HCT116 (cell line): ENCODE data around the gene CYP24A1. TPM values are rescaled to one million over a fixed set of nuclear protein-coding genes. Genes with fewer than 3 reads are reported as not detected.

ENCODE experiments used
- ATAC-seq: fragments of 200-7000 bp; cut with Tn5 transposase; 2 replicates; pipeline ENCODE4 v1.9.1; 2020; ENCODE audit warnings: mild to moderate bottlenecking, moderate library complexity
- BruUV-seq: library from RNA; stranded (reverse); fragments of 400-500 nt; replicated peaks from 2 replicates; lab custom pipeline; 2021; lab: Mats Ljungman, UMichigan
- CTCF ChIA-PET: fragments of 300-600 bp; sonication (Branson Sonifier 250); formaldehyde crosslinking; loops from one replicate; lab custom pipeline; 2021; ENCODE audit warnings: antibody characterized with exemption; lab: Charles Lee
- POLR2A ChIA-PET: fragments of 300-600, 350-600 bp; sonication (Branson Sonifier 250); formaldehyde crosslinking; loops from one replicate; lab custom pipeline; 2021; ENCODE audit warnings: antibody characterized with exemption; lab: Charles Lee
- RAD21 ChIA-PET, 2 experiments: fragments of 300-600 bp; sonication (Branson Sonifier 250); formaldehyde crosslinking; loops; one replicate each; lab custom pipeline; 2023; ENCODE audit warnings: low total read pairs in 2 of 2; ENCODE audit not compliant: uncharacterized antibody in 2 of 2, unreplicated experiment in 2 of 2, low non-redundant PET in 1 of 2; lab: Charles Lee
- DNase-seq: peaks from one replicate; pipeline ENCODE4 v3.0.0-alpha.2; 2010; ENCODE audit warnings: low read depth, low spot score
- H2AFZ ChIP-seq: fragments of 200-600 bp; shearing (Covaris generic), sonication (generic); 2 replicates; pipeline ENCODE4 v1.6.1; 2017; ENCODE audit warnings: low read depth, mixed run types, mixed read lengths, antibody characterized with exemption, low read length; ENCODE audit not compliant: poor library complexity, severe bottlenecking
- H3K27ac ChIP-seq: 2 replicates; pipeline ENCODE4 v1.5.1; 2012; ENCODE audit warnings: low read depth, low read length
- H3K27me3 ChIP-seq: fragments of 200-600 bp; sonication (generic); 2 replicates; pipeline ENCODE4 v1.6.1; 2016; ENCODE audit warnings: mixed run types, low read length, mixed read lengths; ENCODE audit not compliant: insufficient read depth
- H3K36me3 ChIP-seq, 2 experiments: fragments of 200-500 bp in 1 of 2; fragments of 200-600 bp in 1 of 2; sonication (Bioruptor generic) in 1 of 2; sonication (generic) in 1 of 2; 2 replicates each; pipeline versions ENCODE4 v1.5.1 to v1.6.1; 2014 to 2016; ENCODE audit warnings: low read length in 2 of 2, inconsistent platforms in 1 of 2, mixed read lengths in 1 of 2, mixed run types in 1 of 2; ENCODE audit not compliant: insufficient read depth in 2 of 2, control insufficient read depth in 1 of 2
- H3K4me1 ChIP-seq, 2 experiments: fragments of 200-600 bp in 1 of 2; sonication (generic) in 1 of 2; 2 replicates each; pipeline versions ENCODE4 v1.5.1 to v1.6.1; 2012 to 2017; ENCODE audit warnings: low read length in 2 of 2, inconsistent platforms in 1 of 2, mild to moderate bottlenecking in 1 of 2, mixed read lengths in 1 of 2, mixed run types in 1 of 2, moderate library complexity in 1 of 2; ENCODE audit not compliant: insufficient read depth in 2 of 2, control insufficient read depth in 1 of 2
- H3K4me2 ChIP-seq: fragments of 200-600 bp; sonication (generic); 2 replicates; pipeline ENCODE4 v1.6.1; 2017; ENCODE audit warnings: mixed run types, low read length, mixed read lengths
- H3K4me3 ChIP-seq, 2 experiments: fragments of 200-600 bp in 1 of 2; sonication (generic) in 1 of 2; replicated peaks in 1 of 2; 2 replicates each; pipeline ENCODE4 v1.5.1; 2011 to 2016; ENCODE audit warnings: low read length in 2 of 2, control low read depth in 1 of 2, low read depth in 1 of 2, mild to moderate bottlenecking in 1 of 2, mixed read lengths in 1 of 2, mixed run types in 1 of 2
- H3K79me2 ChIP-seq: fragments of 200-600 bp; sonication (generic); 2 replicates; pipeline ENCODE4 v1.6.1; 2017; ENCODE audit warnings: mild to moderate bottlenecking, mixed run types, low read length, moderate library complexity, mixed read lengths; ENCODE audit not compliant: insufficient read depth
- H3K9ac ChIP-seq: fragments of 200-600 bp; sonication (generic); 2 replicates; pipeline ENCODE4 v1.6.1; 2016; ENCODE audit warnings: low read length, mixed read lengths
- H3K9me2 ChIP-seq: fragments of 200-600 bp; sonication (generic), shearing (Covaris generic); 2 replicates; pipeline ENCODE4 v1.6.1; 2017; ENCODE audit warnings: mixed run types, mild to moderate bottlenecking, moderate library complexity; ENCODE audit not compliant: insufficient read depth
- H3K9me3 ChIP-seq, 2 experiments: fragments of 200-500 bp in 1 of 2; fragments of 200-600 bp in 1 of 2; sonication (Bioruptor generic) in 1 of 2; sonication (generic) in 1 of 2; 2 replicates each; pipeline ENCODE4 v1.6.1; 2014 to 2017; ENCODE audit warnings: low read length in 2 of 2, mixed read lengths in 2 of 2, inconsistent platforms in 1 of 2, low read depth in 1 of 2, mild to moderate bottlenecking in 1 of 2, mixed run types in 1 of 2, moderate library complexity in 1 of 2; ENCODE audit not compliant: control insufficient read depth in 1 of 2, insufficient read depth in 1 of 2
- H4K20me1 ChIP-seq: fragments of 200-600 bp; sonication (generic), shearing (Covaris generic); 2 replicates; pipeline ENCODE4 v1.6.1; 2017; ENCODE audit warnings: mixed run types, mild to moderate bottlenecking, moderate library complexity; ENCODE audit not compliant: insufficient read depth
- CEBPB ChIP-seq: IDR thresholded peaks from 2 replicates; pipeline ENCODE4 v1.6.1; 2012; ENCODE audit warnings: low read depth
- EGR1 ChIP-seq: IDR thresholded peaks from 2 replicates; pipeline ENCODE4 v1.6.1; 2012; ENCODE audit warnings: low read depth
- ELF1 ChIP-seq: IDR thresholded peaks from 2 replicates; pipeline ENCODE4 v1.6.1; 2012; ENCODE audit warnings: low read depth, borderline replicate concordance
- FOSL1 ChIP-seq: IDR thresholded peaks from 2 replicates; pipeline ENCODE4 v1.6.1; 2012; ENCODE audit warnings: low read depth
- POLR2A ChIP-seq: IDR thresholded peaks from 2 replicates; pipeline ENCODE4 v1.7.0; 2011; ENCODE audit warnings: borderline replicate concordance; ENCODE audit not compliant: insufficient read depth, insufficient read length; ENCODE audit errors: extremely low read depth
- RAD21 ChIP-seq: IDR thresholded peaks from 2 replicates; pipeline ENCODE4 v1.6.1; 2012; ENCODE audit warnings: low read depth, mild to moderate bottlenecking
- SP1 ChIP-seq: IDR thresholded peaks from 2 replicates; pipeline ENCODE4 v1.6.1; 2012; ENCODE audit warnings: low read depth
- SRF ChIP-seq: IDR thresholded peaks from 2 replicates; pipeline ENCODE4 v1.6.1; 2012; ENCODE audit warnings: low read depth
- YY1 ChIP-seq: IDR thresholded peaks from 2 replicates; pipeline ENCODE4 v1.6.1; 2011; ENCODE audit warnings: low read length, low read depth, moderate library complexity, mild to moderate bottlenecking; ENCODE audit not compliant: insufficient replicate concordance; ENCODE audit errors: extremely low read depth
- ZFX ChIP-seq: fragments of 450-650 bp; IDR thresholded peaks from 2 replicates; pipeline ENCODE4 v1.6.1; 2017
- ZNF274 ChIP-seq: fragments of 200-500 bp; sonication (Bioruptor generic); IDR thresholded peaks from 2 replicates; pipeline ENCODE4 v1.6.1; 2014; ENCODE audit warnings: mild to moderate bottlenecking, low read depth, low read length, inconsistent platforms
- intact Hi-C: fragments of 100-400 bp; cut with micrococcal nuclease; formaldehyde crosslinking; loops from 2 replicates; pipeline ENCODE4 v1.10.0; 2022
- total RNA-seq: library from RNA; stranded (reverse); gene quantifications from one replicate; pipeline ENCODE4 v1.2.1, GENCODE V29; 2021; ENCODE audit not compliant: unreplicated experiment
- TF ChIP-seq, protein P1 (sequence below): IDR thresholded peaks from 2 replicates; pipeline ENCODE4 v1.6.1; 2012
- TF ChIP-seq, protein P2 (sequence below): IDR thresholded peaks from 2 replicates; pipeline ENCODE4 v1.6.1; 2012
- TF ChIP-seq, protein P3 (sequence below), 3 experiments: fragments of 200-600 bp in 1 of 3; sonication (generic) in 1 of 3; IDR thresholded peaks in 2 of 3; conservative IDR thresholded peaks in 1 of 3; 2 replicates each; pipeline ENCODE4 v1.5.1; 2012 to 2017; ENCODE audit warnings: low read depth in 2 of 3, low read length in 2 of 3, antibody characterized with exemption in 1 of 3, borderline replicate concordance in 1 of 3, control low read depth in 1 of 3, mild to moderate bottlenecking in 1 of 3, mixed read lengths in 1 of 3, mixed run types in 1 of 3, moderate library complexity in 1 of 3; ENCODE audit not compliant: insufficient read depth in 1 of 3

Gene CYP24A1
- total RNA-seq, 1 experiment from 2014 or later = 267 TPM

DNA sequence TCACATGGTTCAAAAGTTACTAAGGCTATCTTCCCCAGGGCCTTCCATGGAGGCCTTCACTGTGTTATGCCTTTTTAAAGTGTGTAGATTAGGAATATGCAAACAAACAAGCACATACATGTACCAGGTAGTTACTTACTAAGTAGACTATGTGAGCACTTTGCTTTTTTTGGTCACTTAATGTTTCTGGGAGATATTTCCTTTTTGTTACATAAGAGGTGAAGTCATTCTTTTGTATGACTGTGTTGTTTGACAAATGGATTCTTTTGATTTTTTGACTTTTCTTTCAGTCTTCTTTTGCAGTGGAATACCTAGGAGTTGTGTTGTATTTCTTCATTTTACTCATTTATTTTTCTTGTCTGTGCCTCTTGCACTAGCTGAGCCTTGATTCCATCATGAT is 63.7 kb downstream of the CYP24A1 start (continued):
- TF ChIP-seq, protein P1, sequence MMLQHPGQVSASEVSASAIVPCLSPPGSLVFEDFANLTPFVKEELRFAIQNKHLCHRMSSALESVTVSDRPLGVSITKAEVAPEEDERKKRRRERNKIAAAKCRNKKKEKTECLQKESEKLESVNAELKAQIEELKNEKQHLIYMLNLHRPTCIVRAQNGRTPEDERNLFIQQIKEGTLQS = no peak
- TF ChIP-seq, protein P2, sequence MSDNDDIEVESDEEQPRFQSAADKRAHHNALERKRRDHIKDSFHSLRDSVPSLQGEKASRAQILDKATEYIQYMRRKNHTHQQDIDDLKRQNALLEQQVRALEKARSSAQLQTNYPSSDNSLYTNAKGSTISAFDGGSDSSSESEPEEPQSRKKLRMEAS = no peak
- TF ChIP-seq ZFX = no peak
- TF ChIP-seq EGR1 = no peak
- TF ChIP-seq SP1 = no peak
- no peak for TF ChIP-seq POLR2A

DNA sequence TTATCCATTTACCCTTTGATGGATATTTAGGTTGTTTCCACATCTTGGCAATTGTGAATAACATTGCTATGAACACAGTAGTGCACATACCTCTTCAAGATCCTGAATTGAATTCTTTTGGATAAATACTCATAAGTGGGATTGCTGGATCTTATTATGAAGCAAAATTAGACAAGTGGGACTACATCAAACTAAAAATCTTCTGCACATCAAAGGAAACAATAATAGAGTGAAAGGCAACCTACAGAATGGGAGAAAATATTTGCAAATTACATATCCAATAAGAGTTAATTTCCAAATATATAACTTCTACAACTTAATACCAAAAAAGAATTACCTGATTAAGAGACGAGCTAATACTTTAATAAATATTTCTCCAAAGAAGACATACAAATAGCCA is 65.0 kb downstream of the CYP24A1 start:
- Histone ChIP-seq H3K9me3 (no peaks in the 10 kb centered on the region; a peak in 1 of 4 replicates), H3K4me1 (peaks cover 25 to 44% of the 10 kb centered on the region in 2 experiments), H3K4me3 (no peak overlapping the region), H3K27ac (no peak overlapping the region), H3K9ac (no peak overlapping the region), H3K36me3 (no peaks in the 10 kb centered on the region; a peak in 1 of 4 replicates), H3K79me2 (no peaks in the 10 kb centered on the region), H3K4me2 (no peak overlapping the region), H3K27me3 (no peaks in the 10 kb centered on the region), H2AFZ (no peak overlapping the region), H3K9me2 (no peaks in the 10 kb centered on the region), H4K20me1 (no peaks in the 10 kb centered on the region)
- POLR2A ChIA-PET = interaction anchor here (1.5 kb wide), 1 partner anchor 14 kb away, joined by 5 read pairs; no protein-coding TSS in a partner anchor
- intact Hi-C loops = no loop called here
- RAD21 ChIA-PET = no interaction called here
- CTCF ChIA-PET = interaction anchor here (1.4 kb wide), 1 partner anchor 91 kb away, joined by 4 read pairs; no protein-coding TSS in a partner anchor
- ATAC-seq (no peak), DNase-seq (no peak)
- no peak for TF ChIP-seq FOSL1
- no peak for TF ChIP-seq POLR2A
- TF ChIP-seq ZNF274 = no peak
- no peak for TF ChIP-seq YY1
- TF ChIP-seq RAD21 = no peak
- no peak for TF ChIP-seq ELF1
- TF ChIP-seq SRF = no peak
- no peak for TF ChIP-seq EGR1
- no peak for TF ChIP-seq ZFX
- TF ChIP-seq, protein P3, sequence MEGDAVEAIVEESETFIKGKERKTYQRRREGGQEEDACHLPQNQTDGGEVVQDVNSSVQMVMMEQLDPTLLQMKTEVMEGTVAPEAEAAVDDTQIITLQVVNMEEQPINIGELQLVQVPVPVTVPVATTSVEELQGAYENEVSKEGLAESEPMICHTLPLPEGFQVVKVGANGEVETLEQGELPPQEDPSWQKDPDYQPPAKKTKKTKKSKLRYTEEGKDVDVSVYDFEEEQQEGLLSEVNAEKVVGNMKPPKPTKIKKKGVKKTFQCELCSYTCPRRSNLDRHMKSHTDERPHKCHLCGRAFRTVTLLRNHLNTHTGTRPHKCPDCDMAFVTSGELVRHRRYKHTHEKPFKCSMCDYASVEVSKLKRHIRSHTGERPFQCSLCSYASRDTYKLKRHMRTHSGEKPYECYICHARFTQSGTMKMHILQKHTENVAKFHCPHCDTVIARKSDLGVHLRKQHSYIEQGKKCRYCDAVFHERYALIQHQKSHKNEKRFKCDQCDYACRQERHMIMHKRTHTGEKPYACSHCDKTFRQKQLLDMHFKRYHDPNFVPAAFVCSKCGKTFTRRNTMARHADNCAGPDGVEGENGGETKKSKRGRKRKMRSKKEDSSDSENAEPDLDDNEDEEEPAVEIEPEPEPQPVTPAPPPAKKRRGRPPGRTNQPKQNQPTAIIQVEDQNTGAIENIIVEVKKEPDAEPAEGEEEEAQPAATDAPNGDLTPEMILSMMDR (IDR thresholded peaks at IDR 0.05 in 2 of 3, conservative IDR thresholded peaks at IDR 0.05 in 1 of 3; ENCODE audit: borderline replicate concordance in 1 of 3, insufficient read depth in 1 of 3, low read depth in 2 of 3, low read length in 2 of 3) = no peak
- no peak for TF ChIP-seq CEBPB
- no TSS peak for BruUV-seq
